Kidney (tissue), 14 donors: ENCODE data around the gene MOB3B. TPM values are rescaled to one million over a fixed set of nuclear protein-coding genes. Genes with fewer than 3 reads are reported as not detected.

Source experiments
- DNase-seq, 5 donors: peaks; one replicate each; pipeline ENCODE4 v3.0.0-alpha.2; 2013 to 2020
- FAIRE-seq: peaks from 2 replicates; lab custom pipeline; 2012; peaks lifted over from hg19 to GRCh38; lab: Jason Lieb, UNC
- H3K27ac ChIP-seq, 2 donors: one replicate each; pipeline ENCODE4 v1.7.0; 2013; ENCODE audit warnings: low read depth in 2 of 2, low read length in 2 of 2, inconsistent platforms in 1 of 2
- H3K27me3 ChIP-seq: one replicate; pipeline ENCODE4 v1.7.1; 2013; ENCODE audit warnings: low read length, inconsistent platforms; ENCODE audit not compliant: control insufficient read depth, insufficient read depth
- H3K36me3 ChIP-seq, 3 donors: one replicate each; pipeline versions ENCODE4 v1.7.0 to v1.7.1; 2013; ENCODE audit warnings: low read length in 3 of 3, control low read depth in 1 of 3, inconsistent platforms in 1 of 3; ENCODE audit not compliant: insufficient read depth in 3 of 3, control insufficient read depth in 2 of 3
- H3K4me1 ChIP-seq, 3 donors: one replicate each; pipeline versions ENCODE4 v1.7.0 to v1.7.1; 2013; ENCODE audit warnings: low read length in 3 of 3, inconsistent platforms in 1 of 3, low read depth in 1 of 3; ENCODE audit not compliant: control insufficient read depth in 2 of 3, insufficient read depth in 2 of 3
- H3K4me3 ChIP-seq, 3 donors: one replicate each; pipeline versions ENCODE4 v1.7.0 to v1.8.1; 2013; ENCODE audit warnings: low read length in 3 of 3, control low read depth in 1 of 3, inconsistent platforms in 1 of 3
- H3K9ac ChIP-seq, 3 donors: one replicate each; pipeline versions ENCODE4 v1.7.0 to v1.7.1; 2013; ENCODE audit warnings: low read length in 3 of 3, control low read depth in 1 of 3, inconsistent platforms in 1 of 3
- H3K9me3 ChIP-seq, 3 donors: one replicate each; pipeline versions ENCODE4 v1.7.0 to v1.7.1; 2013; ENCODE audit warnings: low read length in 3 of 3, control low read depth in 1 of 3, inconsistent platforms in 1 of 3; ENCODE audit not compliant: control insufficient read depth in 2 of 3, insufficient read depth in 1 of 3
- intact Hi-C: fragments of 100-400 bp; cut with DNase I; formaldehyde crosslinking; loops from one replicate; pipeline ENCODE4 v1.11.1; 2022
- polyA plus RNA-seq: library from polyadenylated mRNA; stranded (reverse); fragments of 350-450 nt; fragmentation: Illumina TruSeq; extraction: RNeasy Lipid Tissue Mini Kit (QIAGEN cat#74804); gene quantifications from one replicate; pipeline ENCODE4 v1.2.3, GENCODE V29; 2014; ENCODE audit warnings: low read depth, low replicate concordance; ENCODE audit not compliant: insufficient read depth
- total RNA-seq: library from RNA; stranded (reverse); fragmentation: NEBNext Ultra II Directional; extraction: Animal tissue kit (Norgen Biotek cat#: 25700); gene quantifications from one replicate; pipeline ENCODE4 v1.2.1, GENCODE V29; 2021
- TF ChIP-seq, protein P1 (sequence below): IDR thresholded peaks from 3 replicates; pipeline ENCODE4 v1.5.1; 2012; ENCODE audit warnings: mild to moderate bottlenecking, moderate library complexity, borderline replicate concordance; ENCODE audit not compliant: insufficient read depth; ENCODE audit errors: extremely low read depth
- donor health status: control.
- donor health status: control.
- donor health status: control.
- donor health status: control.
- donor health status: control.
- donor health status: DM: yes; HTN: yes; CAD: no.
- donor health status: Normal renal cell carcinoma (clear cell type).

The MOB3B gene
- total and polyA plus RNA-seq, 2 donors from 2014 or later, result 5.9 to 22.5 TPM

DNA sequence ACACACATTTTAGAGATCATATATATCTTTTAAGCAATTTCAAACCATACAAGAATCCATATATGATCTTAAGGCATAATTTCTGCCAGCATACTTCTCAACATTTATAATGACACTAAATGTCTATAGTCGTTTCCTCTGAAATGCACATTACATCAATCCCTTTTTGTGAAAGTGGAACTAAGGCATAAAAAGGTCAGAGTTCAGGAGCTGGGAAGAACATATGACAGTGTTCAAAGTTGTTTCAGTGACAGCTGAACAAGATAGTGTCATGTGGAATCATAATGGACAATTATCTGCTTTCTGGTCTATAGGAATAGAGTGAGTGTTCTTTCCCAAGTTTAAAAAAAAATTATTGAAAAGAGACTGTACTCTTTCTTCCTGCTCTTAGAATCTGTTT, 2.4 kb upstream of the MOB3B start:
- FAIRE-seq (no peak), DNase-seq (no peak)

DNA sequence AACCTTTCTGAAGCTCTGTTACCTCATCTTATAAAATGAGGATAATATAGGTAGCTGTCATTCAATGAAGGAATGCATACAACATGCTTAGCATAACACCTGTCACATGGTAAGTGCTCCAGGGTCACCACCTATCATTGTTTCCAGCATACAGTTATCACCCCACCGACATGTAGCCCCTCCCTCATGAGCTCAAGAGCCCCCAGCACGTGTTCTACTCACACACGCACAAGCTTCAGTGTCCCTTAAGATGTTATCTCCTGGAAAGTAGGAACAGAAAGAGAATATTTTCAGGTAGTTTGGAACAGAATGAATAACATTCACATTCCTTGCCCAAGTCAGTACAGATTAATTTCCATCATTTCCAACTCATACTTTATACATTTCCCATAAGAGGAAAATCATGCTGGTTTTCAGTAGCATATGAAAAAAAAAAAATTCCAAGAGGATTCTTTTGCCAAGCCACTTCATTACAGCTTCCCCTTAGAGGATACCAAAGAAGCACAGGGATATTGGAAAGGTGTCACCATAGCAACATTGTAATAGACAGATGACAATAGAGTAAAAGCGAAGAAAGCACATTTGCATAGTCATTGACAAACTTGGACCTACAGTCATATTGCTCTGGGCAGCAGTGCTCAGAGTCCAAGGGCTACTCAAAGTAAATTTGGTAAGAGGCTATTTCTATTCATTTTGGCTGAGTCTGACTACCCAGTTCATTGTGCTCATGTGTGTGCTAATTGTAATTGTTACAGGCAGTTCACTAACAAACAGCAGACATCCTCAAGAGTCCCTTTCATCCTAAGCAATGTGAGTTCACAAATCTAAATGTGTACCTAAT, 1.5 kb upstream of the MOB3B start:
- H3K27me3 ChIP-seq, result no peaks in the 10 kb centered on the region

More for the DNA sequence above, 2.4 kb upstream of the MOB3B start:
- TF ChIP-seq, protein P1, sequence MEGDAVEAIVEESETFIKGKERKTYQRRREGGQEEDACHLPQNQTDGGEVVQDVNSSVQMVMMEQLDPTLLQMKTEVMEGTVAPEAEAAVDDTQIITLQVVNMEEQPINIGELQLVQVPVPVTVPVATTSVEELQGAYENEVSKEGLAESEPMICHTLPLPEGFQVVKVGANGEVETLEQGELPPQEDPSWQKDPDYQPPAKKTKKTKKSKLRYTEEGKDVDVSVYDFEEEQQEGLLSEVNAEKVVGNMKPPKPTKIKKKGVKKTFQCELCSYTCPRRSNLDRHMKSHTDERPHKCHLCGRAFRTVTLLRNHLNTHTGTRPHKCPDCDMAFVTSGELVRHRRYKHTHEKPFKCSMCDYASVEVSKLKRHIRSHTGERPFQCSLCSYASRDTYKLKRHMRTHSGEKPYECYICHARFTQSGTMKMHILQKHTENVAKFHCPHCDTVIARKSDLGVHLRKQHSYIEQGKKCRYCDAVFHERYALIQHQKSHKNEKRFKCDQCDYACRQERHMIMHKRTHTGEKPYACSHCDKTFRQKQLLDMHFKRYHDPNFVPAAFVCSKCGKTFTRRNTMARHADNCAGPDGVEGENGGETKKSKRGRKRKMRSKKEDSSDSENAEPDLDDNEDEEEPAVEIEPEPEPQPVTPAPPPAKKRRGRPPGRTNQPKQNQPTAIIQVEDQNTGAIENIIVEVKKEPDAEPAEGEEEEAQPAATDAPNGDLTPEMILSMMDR, result no peak
- intact Hi-C loops, result no loop called here
- Histone ChIP-seq H3K9me3 (no peaks in the 10 kb centered on the region), H3K27me3 (no peaks in the 10 kb centered on the region), H3K27ac (no peak overlapping the region), H3K9ac (no peak overlapping the region), H3K4me1 (peaks cover 4 to 9% (median 5%) of the 10 kb centered on the region in 3 donors), H3K4me3 (no peak overlapping the region), H3K36me3 (peaks cover 0 to 2% (median 0%) of the 10 kb centered on the region in 3 donors)

DNA sequence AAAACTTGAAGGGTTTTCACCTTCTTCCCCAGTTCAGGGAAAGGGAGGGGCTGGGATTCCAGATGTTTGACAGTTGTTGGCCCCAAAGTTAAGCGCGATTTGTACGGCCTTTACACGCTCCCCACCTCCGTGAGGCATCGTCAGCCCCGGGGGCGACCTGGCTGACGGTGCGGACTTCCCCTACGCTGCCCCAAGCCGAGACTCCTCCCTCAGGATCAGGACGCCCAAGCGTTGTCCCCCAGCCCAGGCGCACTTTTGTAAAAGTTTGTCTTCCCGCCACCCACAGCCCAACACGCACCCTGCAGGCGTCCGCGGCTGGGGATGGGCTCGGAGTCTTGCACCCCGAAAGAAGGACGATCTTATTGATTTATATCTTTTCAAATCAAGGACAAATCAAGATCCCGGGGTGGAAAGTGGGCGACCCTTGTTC, 713 bp downstream of the MOB3B start:
- TF ChIP-seq, protein P1, result peak; percentile 1
- Histone ChIP-seq H3K36me3 (peaks cover 0 to 2% (median 0%) of the 10 kb centered on the region in 3 donors), H3K9me3 (no peaks in the 10 kb centered on the region), H3K27me3 (no peaks in the 10 kb centered on the region), H3K9ac (peak overlapping the region; percentile 63 to 81 (median 77)), H3K27ac (peak overlapping the region; percentile 82), H3K4me3 (peak overlapping the region; percentile 77 to 89 (median 83)), H3K4me1 (peaks cover 1 to 7% (median 4%) of the 10 kb centered on the region in 3 donors)
- intact Hi-C loops, result loop anchor here (10.0 kb wide), 1 partner anchor 194 kb away; no protein-coding TSS in a partner anchor
- FAIRE-seq (no peak), DNase-seq (peak; percentile 66 to 84 (median 80))

More for the DNA sequence above, 1.5 kb upstream of the MOB3B start:
- H3K4me3 ChIP-seq, result no peak overlapping the region
- DNase-seq, result no peak
- intact Hi-C loops, result no loop called here
- peaks cover 0 to 2% (median 0%) of the 10 kb centered on the region in 3 donors for H3K36me3 ChIP-seq
- no peak for FAIRE-seq
- no peaks in the 10 kb centered on the region for H3K9me3 ChIP-seq
- peaks cover 5 to 7% (median 6%) of the 10 kb centered on the region in 3 donors for H3K4me1 ChIP-seq
- H3K27ac ChIP-seq, result no peak overlapping the region
- H3K9ac ChIP-seq, result no peak overlapping the region
- TF ChIP-seq, protein P1, result no peak
